Activated naive CD8-positive, alpha-beta T cell treated with anti-CD3 and anti-CD28 coated beads, Interleukin-2, amount 50 U/mL, for 16 hours (primary cell): Measurements from ENCODE around the gene DOCK3.
"Not testable (repeated sequence)": the region's sequence is repeated elsewhere in the genome, so short reads cannot be mapped to it uniquely, and the experiment has no call there.

Experiments used
- DNase-seq: peaks from one replicate; pipeline ENCODE4 v3.0.0-alpha.2; 2020; ENCODE audit warnings: low read depth, low spot score

The DOCK3 gene

GRCh38 chr3:50983887-50984286, 309.2 kb downstream of the DOCK3 start:
- DNase-seq = no peak

GRCh38 chr3:50985893-50986292, 311.2 kb downstream of the DOCK3 start:
- no peak for DNase-seq

GRCh38 chr3:50986726-50987125, 312.0 kb downstream of the DOCK3 start:
- no peak for DNase-seq

GRCh38 chr3:50994537-50994936, 319.8 kb downstream of the DOCK3 start:
- no peak for DNase-seq

GRCh38 chr3:50995085-50995824, 320.5 kb downstream of the DOCK3 start:
- no peak for DNase-seq

- no peak for DNase-seq
Measured at GRCh38 chr3:51002495-51002894, 327.8 kb downstream of the DOCK3 start.

- DNase-seq = no peak
Measured at GRCh38 chr3:51004235-51004634, 329.5 kb downstream of the DOCK3 start.

- no peak for DNase-seq
Measured at GRCh38 chr3:51024121-51024520, 349.4 kb downstream of the DOCK3 start.

GRCh38 chr3:51024765-51025632, 350.3 kb downstream of the DOCK3 start:
- peak; percentile 22 for DNase-seq

GRCh38 chr3:51031666-51032065, 356.9 kb downstream of the DOCK3 start:
- no peak for DNase-seq

- no peak for DNase-seq
Measured at GRCh38 chr3:51035630-51036029, 360.9 kb downstream of the DOCK3 start.

GRCh38 chr3:51044982-51045381, 370.3 kb downstream of the DOCK3 start:
- DNase-seq = no peak

GRCh38 chr3:51052562-51052961, 377.8 kb downstream of the DOCK3 start:
- no peak for DNase-seq

- no peak for DNase-seq
Measured at GRCh38 chr3:51057121-51057520, 382.4 kb downstream of the DOCK3 start.

GRCh38 chr3:51063053-51063452, 388.3 kb downstream of the DOCK3 start:
- DNase-seq = no peak

- DNase-seq = no peak
Measured at GRCh38 chr3:51075221-51075775, 400.6 kb downstream of the DOCK3 start.

- DNase-seq = no peak
Measured at GRCh38 chr3:51082363-51082762, 407.6 kb downstream of the DOCK3 start.

GRCh38 chr3:51083490-51083889, 408.8 kb downstream of the DOCK3 start:
- no peak for DNase-seq

GRCh38 chr3:51092141-51092540, 417.4 kb downstream of the DOCK3 start:
- DNase-seq = not testable (repeated sequence)

GRCh38 chr3:51094838-51095237, 420.1 kb downstream of the DOCK3 start:
- not testable (repeated sequence) for DNase-seq

- no peak for DNase-seq
Measured at GRCh38 chr3:51099794-51100535, 425.2 kb downstream of the DOCK3 start.

GRCh38 chr3:51100536-51100851, 425.8 kb downstream of the DOCK3 start:
- no peak for DNase-seq
